SK-N-SH (cell line): ENCODE results near the gene PLSCR2. TPM values are rescaled to one million over a fixed set of nuclear protein-coding genes. Genes with fewer than 3 reads are reported as not detected.

Experiments used
- CTCF ChIA-PET: fragments of 300-600, 350-600 bp; formaldehyde crosslinking; extraction: SDS; loops from one replicate; lab custom pipeline; 2021; lab: Yijun Ruan, JAX
- POLR2A ChIA-PET: fragments of 350-600 bp; sonication (Branson Sonifier 250); formaldehyde crosslinking; extraction: SDS; loops from one replicate; lab custom pipeline; 2020; ENCODE audit warnings: antibody characterized with exemption, inconsistent platforms; lab: Yijun Ruan, JAX
- DNase-seq: peaks from one replicate; pipeline ENCODE4 v3.0.0; 2012
- H2AFZ ChIP-seq: fragments of 200-600 bp; sonication (generic); 2 replicates; pipeline ENCODE4 v1.8.1; 2016; ENCODE audit warnings: antibody characterized with exemption, mild to moderate bottlenecking, low read depth
- H3F3A ChIP-seq: fragments of 200-600 bp; sonication (generic); replicated peaks from 2 replicates; pipeline ENCODE3; 2016; ENCODE audit warnings: antibody characterized with exemption, mild to moderate bottlenecking; ENCODE audit not compliant: insufficient read depth
- H3K27ac ChIP-seq, 2 experiments: fragments of 200-500 bp in 1 of 2; fragments of 200-600 bp in 1 of 2; sonication (Bioruptor generic) in 1 of 2; sonication (generic), shearing (Covaris generic) in 1 of 2; 2 replicates each; pipeline versions ENCODE4 v1.5.1 to v1.6.1; 2014 to 2016; ENCODE audit warnings: low read depth in 2 of 2, inconsistent platforms in 1 of 2, low read length in 1 of 2, mild to moderate bottlenecking in 1 of 2, mixed read lengths in 1 of 2
- H3K27me3 ChIP-seq: fragments of 200-600 bp; sonication (generic), shearing (Covaris generic); 2 replicates; pipeline ENCODE4 v1.6.1; 2016; ENCODE audit warnings: mixed run types; ENCODE audit not compliant: insufficient read depth
- H3K36me3 ChIP-seq, 2 experiments: fragments of 200-500 bp in 1 of 2; fragments of 200-600 bp in 1 of 2; sonication (Bioruptor generic) in 1 of 2; sonication (generic) in 1 of 2; replicated peaks in 1 of 2; 2 replicates each; pipeline versions ENCODE3 to v1.5.1; 2014 to 2016; ENCODE audit warnings: low read length in 1 of 2, mild to moderate bottlenecking in 1 of 2; ENCODE audit not compliant: insufficient read depth in 2 of 2, control insufficient read depth in 1 of 2
- H3K4me1 ChIP-seq, 2 experiments: fragments of 200-500 bp in 1 of 2; fragments of 200-600 bp in 1 of 2; sonication (Bioruptor generic) in 1 of 2; sonication (generic), shearing (Covaris generic) in 1 of 2; 2 replicates each; pipeline versions ENCODE4 v1.5.1 to v1.6.1; 2014 to 2016; ENCODE audit warnings: low read depth in 1 of 2, low read length in 1 of 2, mixed run types in 1 of 2; ENCODE audit not compliant: insufficient read depth in 2 of 2, control insufficient read depth in 1 of 2
- H3K4me2 ChIP-seq: fragments of 200-600 bp; sonication (generic), shearing (Covaris generic); 2 replicates; pipeline ENCODE4 v1.6.1; 2017; ENCODE audit warnings: mixed run types
- H3K4me3 ChIP-seq, 2 experiments: fragments of 200-500 bp in 1 of 2; fragments of 200-600 bp in 1 of 2; sonication (Bioruptor generic) in 1 of 2; sonication (generic), shearing (Covaris generic) in 1 of 2; 2 replicates each; pipeline versions ENCODE4 v1.5.1 to v1.8.1; 2014 to 2016; ENCODE audit warnings: low read depth in 2 of 2, inconsistent platforms in 1 of 2, low read length in 1 of 2, mild to moderate bottlenecking in 1 of 2, mixed read lengths in 1 of 2, moderate library complexity in 1 of 2
- H3K79me2 ChIP-seq: fragments of 200-600 bp; sonication (generic); 2 replicates; pipeline ENCODE4 v1.8.1; 2017; ENCODE audit warnings: mild to moderate bottlenecking; ENCODE audit not compliant: insufficient read depth
- H3K9ac ChIP-seq: fragments of 200-600 bp; sonication (generic); 2 replicates; pipeline ENCODE4 v1.6.1; 2017; ENCODE audit warnings: mixed run types
- H3K9me2 ChIP-seq: fragments of 200-600 bp; sonication (generic); 2 replicates; pipeline ENCODE4 v1.6.1; 2017; ENCODE audit warnings: mixed run types
- H3K9me3 ChIP-seq: fragments of 200-600 bp; sonication (generic); 2 replicates; pipeline ENCODE4 v1.6.1; 2017; ENCODE audit warnings: mixed run types, mild to moderate bottlenecking, moderate library complexity
- H4K20me1 ChIP-seq: fragments of 200-600 bp; sonication (generic); 2 replicates; pipeline ENCODE4 v1.6.1; 2017; ENCODE audit warnings: mild to moderate bottlenecking, mixed run types; ENCODE audit not compliant: insufficient read depth
- CHD2 ChIP-seq: fragments of 150-350 bp; IDR thresholded peaks from 2 replicates; pipeline ENCODE4 v1.6.1; 2018; ENCODE audit warnings: low read length; ENCODE audit not compliant: partially characterized antibody
- ELF1 ChIP-seq: IDR thresholded peaks from 2 replicates; pipeline ENCODE4 v1.4.0; 2012
- EP300 ChIP-seq, 2 experiments: IDR thresholded peaks; 2 replicates each; pipeline versions ENCODE4 v1.4.0 to v1.6.1; 2012; ENCODE audit warnings: borderline replicate concordance in 1 of 2, low read depth in 1 of 2, low read length in 1 of 2
- EZH2phosphoT487 ChIP-seq: fragments of 200-600 bp; sonication (generic); IDR thresholded peaks from 2 replicates; pipeline ENCODE4 v1.6.1; 2017; ENCODE audit warnings: low read depth, mixed run types, mild to moderate bottlenecking, antibody characterized with exemption, moderate library complexity, borderline replicate concordance
- FOSL2 ChIP-seq: IDR thresholded peaks from 2 replicates; pipeline ENCODE4 v1.4.0; 2012; ENCODE audit warnings: low read depth, mild to moderate bottlenecking, moderate library complexity, borderline replicate concordance
- GATA2 ChIP-seq: sonication (generic); formaldehyde crosslinking; IDR thresholded peaks from 2 replicates; pipeline ENCODE4 v1.5.0; 2020; ENCODE audit warnings: mild to moderate bottlenecking, missing genetic modification reagents
- MEF2A ChIP-seq: IDR thresholded peaks from 2 replicates; pipeline ENCODE4 v1.4.0; 2012; ENCODE audit warnings: low read depth, borderline replicate concordance
- MXI1 ChIP-seq: IDR thresholded peaks from 2 replicates; pipeline ENCODE4 v1.6.1; 2012; ENCODE audit warnings: mild to moderate bottlenecking, low read depth, low read length, improper control_type of control experiment
- NFIC ChIP-seq: IDR thresholded peaks from 2 replicates; pipeline ENCODE4 v1.4.0; 2012; ENCODE audit warnings: borderline replicate concordance
- NRF1 ChIP-seq: IDR thresholded peaks from 2 replicates; pipeline ENCODE4 v1.6.1; 2012; ENCODE audit warnings: low read depth, mild to moderate bottlenecking, low read length
- POLR2AphosphoS5 ChIP-seq: IDR thresholded peaks from 2 replicates; pipeline ENCODE4 v1.6.1; 2012; ENCODE audit warnings: low read depth, low read length
- RXRA ChIP-seq: IDR thresholded peaks from 2 replicates; pipeline ENCODE4 v1.4.0; 2012; ENCODE audit warnings: low read depth, mild to moderate bottlenecking, borderline replicate concordance
- YY1 ChIP-seq: IDR thresholded peaks from 2 replicates; pipeline ENCODE4 v1.4.0; 2012; ENCODE audit warnings: low read depth, mild to moderate bottlenecking
- polyA plus RNA-seq, 3 experiments: library from polyadenylated mRNA; depleted of rRNA; stranded (reverse); fragments of >200 nt; gene quantifications; 2 replicates each; pipeline ENCODE4 v1.2.3, GENCODE V29; 2012
- TF ChIP-seq, protein P1 (sequence below): fragments of 150-350 bp; IDR thresholded peaks from 2 replicates; pipeline ENCODE4 v1.6.1; 2016; ENCODE audit warnings: mild to moderate bottlenecking, low read depth, low read length
- TF ChIP-seq, protein P2 (sequence below): IDR thresholded peaks from 2 replicates; pipeline ENCODE4 v1.6.1; 2012; ENCODE audit warnings: mild to moderate bottlenecking, low read depth, low read length, moderate library complexity
- TF ChIP-seq, protein P3 (sequence below): fragments of 150-350 bp; IDR thresholded peaks from 2 replicates; pipeline ENCODE4 v1.6.1; 2017; ENCODE audit warnings: antibody characterized with exemption, low read length, low read depth, borderline replicate concordance
- TF ChIP-seq, protein P4 (sequence below): IDR thresholded peaks from 2 replicates; pipeline ENCODE4 v1.4.0; 2012; ENCODE audit warnings: low read depth, borderline replicate concordance
- TF ChIP-seq, protein P5 (sequence below): IDR thresholded peaks from 2 replicates; pipeline ENCODE4 v1.4.0; 2012; ENCODE audit warnings: low read depth
- TF ChIP-seq, protein P6 (sequence below): IDR thresholded peaks from 2 replicates; pipeline ENCODE4; 2012
- TF ChIP-seq, protein P7 (sequence below): fragments of 200-600 bp; sonication (generic); IDR thresholded peaks from 2 replicates; pipeline ENCODE4 v1.6.1; 2017; ENCODE audit warnings: antibody characterized with exemption, mild to moderate bottlenecking, moderate library complexity

The PLSCR2 gene
- polyA plus RNA-seq, 1 of the 3 experiments (the other 2 are of a cell fraction) = not detected

DNA sequence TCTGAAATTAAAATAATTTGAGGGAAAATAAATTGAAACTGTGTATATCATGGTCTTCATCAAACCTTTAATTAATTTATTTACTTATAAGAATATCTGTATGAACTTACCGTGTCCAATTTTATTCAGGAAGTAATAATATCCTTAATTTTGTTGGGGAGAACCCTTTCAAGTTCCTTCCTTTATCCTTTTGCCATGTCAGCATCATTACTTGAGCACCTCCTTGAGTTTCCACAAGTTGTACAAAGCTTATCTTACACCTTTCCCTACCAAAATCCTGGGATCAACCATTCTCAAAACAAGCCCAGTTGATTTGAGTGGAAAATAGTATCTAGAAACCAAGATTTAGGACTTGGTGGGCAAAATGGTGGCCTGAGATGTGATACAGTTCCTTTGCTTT is 37.3 kb downstream of the PLSCR2 start (continued):
- TF ChIP-seq, protein P1, sequence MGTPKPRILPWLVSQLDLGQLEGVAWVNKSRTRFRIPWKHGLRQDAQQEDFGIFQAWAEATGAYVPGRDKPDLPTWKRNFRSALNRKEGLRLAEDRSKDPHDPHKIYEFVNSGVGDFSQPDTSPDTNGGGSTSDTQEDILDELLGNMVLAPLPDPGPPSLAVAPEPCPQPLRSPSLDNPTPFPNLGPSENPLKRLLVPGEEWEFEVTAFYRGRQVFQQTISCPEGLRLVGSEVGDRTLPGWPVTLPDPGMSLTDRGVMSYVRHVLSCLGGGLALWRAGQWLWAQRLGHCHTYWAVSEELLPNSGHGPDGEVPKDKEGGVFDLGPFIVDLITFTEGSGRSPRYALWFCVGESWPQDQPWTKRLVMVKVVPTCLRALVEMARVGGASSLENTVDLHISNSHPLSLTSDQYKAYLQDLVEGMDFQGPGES = no peak
- TF ChIP-seq GATA2 = no peak
- TF ChIP-seq, all 33 proteins: peak for 0

DNA sequence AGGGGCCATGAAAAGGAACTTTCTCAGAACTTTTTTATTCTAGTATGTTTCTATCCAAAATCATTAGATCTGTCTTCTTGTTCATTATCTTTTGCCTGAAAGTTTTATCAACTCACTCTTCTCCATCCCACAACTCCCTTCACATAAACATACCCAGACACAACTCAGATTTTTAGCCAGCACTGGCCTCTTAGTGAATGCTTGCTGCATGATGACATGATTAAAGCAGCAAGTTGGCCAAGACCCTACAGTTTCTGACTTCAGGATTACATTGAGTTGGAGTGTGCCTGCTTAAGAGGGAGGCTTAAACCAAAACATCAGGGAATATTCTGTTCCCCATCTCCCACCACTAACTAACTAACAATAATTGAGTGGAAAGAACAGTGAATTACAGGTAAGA is 38.1 kb downstream of the PLSCR2 start:
- Histone ChIP-seq H3K36me3 (no peaks in the 10 kb centered on the region), H3K9me3 (no peaks in the 10 kb centered on the region), H2AFZ (no peak overlapping the region), H3K4me3 (no peak overlapping the region), H3K9me2 (no peaks in the 10 kb centered on the region), H3K27ac (no peak overlapping the region), H3K79me2 (no peaks in the 10 kb centered on the region), H4K20me1 (no peaks in the 10 kb centered on the region), H3K4me1 (no peaks in the 10 kb centered on the region), H3K9ac (no peak overlapping the region), H3K4me2 (no peak overlapping the region), H3F3A (no peaks in the 10 kb centered on the region), H3K27me3 (no peaks in the 10 kb centered on the region; the same call in 1 of the 2 replicates)
- no peak for DNase-seq
- no peak for TF ChIP-seq RXRA
- TF ChIP-seq NFIC = no peak
- TF ChIP-seq, protein P2, sequence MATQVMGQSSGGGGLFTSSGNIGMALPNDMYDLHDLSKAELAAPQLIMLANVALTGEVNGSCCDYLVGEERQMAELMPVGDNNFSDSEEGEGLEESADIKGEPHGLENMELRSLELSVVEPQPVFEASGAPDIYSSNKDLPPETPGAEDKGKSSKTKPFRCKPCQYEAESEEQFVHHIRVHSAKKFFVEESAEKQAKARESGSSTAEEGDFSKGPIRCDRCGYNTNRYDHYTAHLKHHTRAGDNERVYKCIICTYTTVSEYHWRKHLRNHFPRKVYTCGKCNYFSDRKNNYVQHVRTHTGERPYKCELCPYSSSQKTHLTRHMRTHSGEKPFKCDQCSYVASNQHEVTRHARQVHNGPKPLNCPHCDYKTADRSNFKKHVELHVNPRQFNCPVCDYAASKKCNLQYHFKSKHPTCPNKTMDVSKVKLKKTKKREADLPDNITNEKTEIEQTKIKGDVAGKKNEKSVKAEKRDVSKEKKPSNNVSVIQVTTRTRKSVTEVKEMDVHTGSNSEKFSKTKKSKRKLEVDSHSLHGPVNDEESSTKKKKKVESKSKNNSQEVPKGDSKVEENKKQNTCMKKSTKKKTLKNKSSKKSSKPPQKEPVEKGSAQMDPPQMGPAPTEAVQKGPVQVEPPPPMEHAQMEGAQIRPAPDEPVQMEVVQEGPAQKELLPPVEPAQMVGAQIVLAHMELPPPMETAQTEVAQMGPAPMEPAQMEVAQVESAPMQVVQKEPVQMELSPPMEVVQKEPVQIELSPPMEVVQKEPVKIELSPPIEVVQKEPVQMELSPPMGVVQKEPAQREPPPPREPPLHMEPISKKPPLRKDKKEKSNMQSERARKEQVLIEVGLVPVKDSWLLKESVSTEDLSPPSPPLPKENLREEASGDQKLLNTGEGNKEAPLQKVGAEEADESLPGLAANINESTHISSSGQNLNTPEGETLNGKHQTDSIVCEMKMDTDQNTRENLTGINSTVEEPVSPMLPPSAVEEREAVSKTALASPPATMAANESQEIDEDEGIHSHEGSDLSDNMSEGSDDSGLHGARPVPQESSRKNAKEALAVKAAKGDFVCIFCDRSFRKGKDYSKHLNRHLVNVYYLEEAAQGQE = no peak
- TF ChIP-seq EP300 (IDR thresholded peaks at IDR 0.05; ENCODE audit: borderline replicate concordance in 1 of 2, low read depth in 1 of 2, low read length in 1 of 2) = no peak
- no peak for TF ChIP-seq NRF1
- TF ChIP-seq, protein P3, sequence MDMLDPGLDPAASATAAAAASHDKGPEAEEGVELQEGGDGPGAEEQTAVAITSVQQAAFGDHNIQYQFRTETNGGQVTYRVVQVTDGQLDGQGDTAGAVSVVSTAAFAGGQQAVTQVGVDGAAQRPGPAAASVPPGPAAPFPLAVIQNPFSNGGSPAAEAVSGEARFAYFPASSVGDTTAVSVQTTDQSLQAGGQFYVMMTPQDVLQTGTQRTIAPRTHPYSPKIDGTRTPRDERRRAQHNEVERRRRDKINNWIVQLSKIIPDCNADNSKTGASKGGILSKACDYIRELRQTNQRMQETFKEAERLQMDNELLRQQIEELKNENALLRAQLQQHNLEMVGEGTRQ = no peak
- no peak for TF ChIP-seq YY1
- TF ChIP-seq, protein P4, sequence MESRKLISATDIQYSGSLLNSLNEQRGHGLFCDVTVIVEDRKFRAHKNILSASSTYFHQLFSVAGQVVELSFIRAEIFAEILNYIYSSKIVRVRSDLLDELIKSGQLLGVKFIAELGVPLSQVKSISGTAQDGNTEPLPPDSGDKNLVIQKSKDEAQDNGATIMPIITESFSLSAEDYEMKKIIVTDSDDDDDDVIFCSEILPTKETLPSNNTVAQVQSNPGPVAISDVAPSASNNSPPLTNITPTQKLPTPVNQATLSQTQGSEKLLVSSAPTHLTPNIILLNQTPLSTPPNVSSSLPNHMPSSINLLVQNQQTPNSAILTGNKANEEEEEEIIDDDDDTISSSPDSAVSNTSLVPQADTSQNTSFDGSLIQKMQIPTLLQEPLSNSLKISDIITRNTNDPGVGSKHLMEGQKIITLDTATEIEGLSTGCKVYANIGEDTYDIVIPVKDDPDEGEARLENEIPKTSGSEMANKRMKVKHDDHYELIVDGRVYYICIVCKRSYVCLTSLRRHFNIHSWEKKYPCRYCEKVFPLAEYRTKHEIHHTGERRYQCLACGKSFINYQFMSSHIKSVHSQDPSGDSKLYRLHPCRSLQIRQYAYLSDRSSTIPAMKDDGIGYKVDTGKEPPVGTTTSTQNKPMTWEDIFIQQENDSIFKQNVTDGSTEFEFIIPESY = no peak
- TF ChIP-seq FOSL2 = no peak
- TF ChIP-seq, protein P5, sequence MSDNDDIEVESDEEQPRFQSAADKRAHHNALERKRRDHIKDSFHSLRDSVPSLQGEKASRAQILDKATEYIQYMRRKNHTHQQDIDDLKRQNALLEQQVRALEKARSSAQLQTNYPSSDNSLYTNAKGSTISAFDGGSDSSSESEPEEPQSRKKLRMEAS = no peak
- TF ChIP-seq MXI1 = no peak
- TF ChIP-seq, protein P6, sequence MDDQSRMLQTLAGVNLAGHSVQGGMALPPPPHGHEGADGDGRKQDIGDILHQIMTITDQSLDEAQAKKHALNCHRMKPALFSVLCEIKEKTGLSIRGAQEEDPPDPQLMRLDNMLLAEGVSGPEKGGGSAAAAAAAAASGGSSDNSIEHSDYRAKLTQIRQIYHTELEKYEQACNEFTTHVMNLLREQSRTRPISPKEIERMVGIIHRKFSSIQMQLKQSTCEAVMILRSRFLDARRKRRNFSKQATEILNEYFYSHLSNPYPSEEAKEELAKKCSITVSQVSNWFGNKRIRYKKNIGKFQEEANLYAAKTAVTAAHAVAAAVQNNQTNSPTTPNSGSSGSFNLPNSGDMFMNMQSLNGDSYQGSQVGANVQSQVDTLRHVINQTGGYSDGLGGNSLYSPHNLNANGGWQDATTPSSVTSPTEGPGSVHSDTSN = no peak
- TF ChIP-seq POLR2AphosphoS5 = no peak
- no peak for TF ChIP-seq MEF2A
- no peak for TF ChIP-seq CHD2
- TF ChIP-seq, protein P7, sequence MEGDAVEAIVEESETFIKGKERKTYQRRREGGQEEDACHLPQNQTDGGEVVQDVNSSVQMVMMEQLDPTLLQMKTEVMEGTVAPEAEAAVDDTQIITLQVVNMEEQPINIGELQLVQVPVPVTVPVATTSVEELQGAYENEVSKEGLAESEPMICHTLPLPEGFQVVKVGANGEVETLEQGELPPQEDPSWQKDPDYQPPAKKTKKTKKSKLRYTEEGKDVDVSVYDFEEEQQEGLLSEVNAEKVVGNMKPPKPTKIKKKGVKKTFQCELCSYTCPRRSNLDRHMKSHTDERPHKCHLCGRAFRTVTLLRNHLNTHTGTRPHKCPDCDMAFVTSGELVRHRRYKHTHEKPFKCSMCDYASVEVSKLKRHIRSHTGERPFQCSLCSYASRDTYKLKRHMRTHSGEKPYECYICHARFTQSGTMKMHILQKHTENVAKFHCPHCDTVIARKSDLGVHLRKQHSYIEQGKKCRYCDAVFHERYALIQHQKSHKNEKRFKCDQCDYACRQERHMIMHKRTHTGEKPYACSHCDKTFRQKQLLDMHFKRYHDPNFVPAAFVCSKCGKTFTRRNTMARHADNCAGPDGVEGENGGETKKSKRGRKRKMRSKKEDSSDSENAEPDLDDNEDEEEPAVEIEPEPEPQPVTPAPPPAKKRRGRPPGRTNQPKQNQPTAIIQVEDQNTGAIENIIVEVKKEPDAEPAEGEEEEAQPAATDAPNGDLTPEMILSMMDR = no peak
- no peak for TF ChIP-seq GATA2
- TF ChIP-seq EZH2phosphoT487 = no peak
- TF ChIP-seq ELF1 = no peak
- POLR2A ChIA-PET = no interaction called here
- CTCF ChIA-PET = no interaction called here
